Aorta (tissue), 5 donors: ENCODE results near the gene SLAMF8. TPM values are rescaled to one million over a fixed set of nuclear protein-coding genes. Genes with fewer than 3 reads are reported as not detected.

ENCODE experiments used
- ATAC-seq: fragments of 200-7000 bp; cut with Tn5 transposase; one replicate; pipeline ENCODE4 v1.9.1; 2022; ENCODE audit warnings: moderate library complexity; ENCODE audit not compliant: low FRiP score
- DNase-seq, 2 donors: peaks; one replicate each; pipeline ENCODE4 v3.0.0-alpha.2; 2020
- H3K27ac ChIP-seq, 2 donors: one replicate each; pipeline ENCODE4 v1.5.1; 2013; ENCODE audit warnings: low read length in 2 of 2, mild to moderate bottlenecking in 2 of 2, moderate library complexity in 2 of 2, control low read depth in 1 of 2, inconsistent platforms in 1 of 2, low read depth in 1 of 2
- H3K27me3 ChIP-seq, 2 donors: one replicate each; pipeline ENCODE4 v1.6.1; 2013; ENCODE audit warnings: control low read depth in 1 of 2, low read length in 1 of 2, mild to moderate bottlenecking in 1 of 2, moderate library complexity in 1 of 2; ENCODE audit not compliant: insufficient read depth in 2 of 2, control insufficient read depth in 1 of 2
- H3K36me3 ChIP-seq, 2 donors: one replicate each; pipeline ENCODE4 v1.6.1; 2013; ENCODE audit warnings: control low read depth in 1 of 2, low read length in 1 of 2, mild to moderate bottlenecking in 1 of 2; ENCODE audit not compliant: insufficient read depth in 2 of 2, control insufficient read depth in 1 of 2
- H3K4me1 ChIP-seq, 2 donors: one replicate each; pipeline ENCODE4 v1.6.1; 2013; ENCODE audit warnings: low read length in 2 of 2, control low read depth in 1 of 2, mild to moderate bottlenecking in 1 of 2, moderate library complexity in 1 of 2; ENCODE audit not compliant: insufficient read depth in 2 of 2, control insufficient read depth in 1 of 2
- H3K4me3 ChIP-seq, 2 donors: one replicate each; pipeline ENCODE4 v1.5.1; 2013; ENCODE audit warnings: low read length in 2 of 2, control low read depth in 1 of 2, mild to moderate bottlenecking in 1 of 2
- H3K9me3 ChIP-seq: one replicate; pipeline ENCODE4 v1.6.1; 2013; ENCODE audit warnings: mild to moderate bottlenecking, low read length; ENCODE audit not compliant: control insufficient read depth
- WGBS, 2 donors: extraction: QIAGEN DNeasy Blood & Tissue Kit; methylation state at CpG; one replicate each; pipeline ENCODE4 v1.1.7; 2013; 5-methylcytosine and 5-hydroxymethylcytosine counted together
- intact Hi-C, 2 donors: fragments of 100-400 bp; cut with DNase I; formaldehyde crosslinking; loops; one replicate each; pipeline versions ENCODE4 v1.14.2 to v1.15.0; 2022
- polyA plus RNA-seq, 2 donors: library from polyadenylated mRNA; stranded (reverse); fragments of 200-250 nt; gene quantifications; one replicate each; pipeline ENCODE4 v1.2.3, GENCODE V29; 2013
- total RNA-seq, 2 donors: library from RNA; stranded (reverse); fragmentation: NEBNext Ultra II Directional; extraction: Animal tissue kit (Norgen Biotek cat#: 25700); gene quantifications; one replicate each; pipeline ENCODE4 v1.2.1, GENCODE V29; 2021
- donor health status: healthy with polysubstance abuse.
- donor health status: Bipolar disorder and iron deficiency.
- donor health status: DM: no; HTN: no; CAD: no.
- donor health status: DM: no; HTN: no; CAD: no.
- donor health status: DM: yes; HTN: yes; CAD: no.

SLAMF8 gene
- total and polyA plus RNA-seq, 4 donors: 1.3 to 12.8 (median 5.9) TPM

GRCh38 chr1:159827549-159827948, 876 bp downstream of the SLAMF8 start:
- Histone ChIP-seq H3K27ac (no peak overlapping the region), H3K9me3 (no peaks in the 10 kb centered on the region), H3K27me3 (no peaks in the 10 kb centered on the region), H3K36me3 (no peaks in the 10 kb centered on the region), H3K4me1 (no peaks in the 10 kb centered on the region), H3K4me3 (no peak overlapping the region)
- DNase-seq (no peak), ATAC-seq (no peak)
- intact Hi-C loops: no loop called here
- WGBS, 2 donors: 94 to 100% methylated on average over 3 of the region's 3 CpGs

GRCh38 chr1:159828176-159828575, 1.5 kb downstream of the SLAMF8 start:
- DNase-seq (no peak), ATAC-seq (no peak)
- Histone ChIP-seq H3K9me3 (no peaks in the 10 kb centered on the region), H3K36me3 (no peaks in the 10 kb centered on the region), H3K4me1 (no peaks in the 10 kb centered on the region), H3K27ac (no peak overlapping the region), H3K27me3 (no peaks in the 10 kb centered on the region), H3K4me3 (no peak overlapping the region)
- WGBS, 2 donors: 95 to 100% methylated on average over 3 of the region's 3 CpGs
- intact Hi-C loops: no loop called here

- Histone ChIP-seq H3K27ac (no peak overlapping the region), H3K36me3 (no peaks in the 10 kb centered on the region), H3K4me3 (no peak overlapping the region), H3K9me3 (no peaks in the 10 kb centered on the region), H3K27me3 (no peaks in the 10 kb centered on the region), H3K4me1 (no peaks in the 10 kb centered on the region)
- intact Hi-C loops: no loop called here
- ATAC-seq (no peak), DNase-seq (no peak)
- 90 to 94% methylated on average over 11 of the region's 11 CpGs for WGBS, 2 donors
These were observed 2.1 kb downstream of the SLAMF8 start for GRCh38 chr1:159828581-159829272.

DNA sequence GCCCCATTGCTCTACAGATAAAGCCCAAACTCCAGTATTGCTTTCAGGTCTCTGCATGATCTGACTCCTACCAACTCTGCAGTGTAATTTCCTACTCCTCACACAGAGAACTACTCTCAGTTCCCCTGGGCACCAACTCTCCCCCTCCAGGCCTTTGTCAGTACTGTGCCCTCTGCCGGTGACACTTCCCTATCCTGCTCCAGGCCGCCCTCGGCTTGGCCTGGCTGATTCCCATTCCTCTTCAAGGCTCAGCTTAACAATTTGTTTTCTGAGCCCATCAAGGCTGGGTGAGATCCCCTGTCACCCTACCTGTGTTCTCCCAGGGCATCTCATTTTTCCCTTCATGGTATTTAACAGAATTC, 2.6 kb downstream of the SLAMF8 start:
- ATAC-seq: peak; percentile 36
- 53 to 60% methylated on average over 3 of the region's 3 CpGs for whole genome bisulfite sequencing, 2 donors

GRCh38 chr1:159829822-159830465, 3.3 kb downstream of the SLAMF8 start:
- WGBS, 2 donors: 48 to 65% methylated on average over 18 of the region's 18 CpGs
- Histone ChIP-seq H3K27ac (no peak overlapping the region), H3K27me3 (no peaks in the 10 kb centered on the region), H3K4me1 (no peaks in the 10 kb centered on the region), H3K4me3 (no peak overlapping the region), H3K36me3 (peaks cover 0 to 1% of the 10 kb centered on the region in 2 donors), H3K9me3 (no peaks in the 10 kb centered on the region)
- intact Hi-C loops: no loop called here
- DNase-seq: no peak
- peak; percentile 23 for ATAC-seq

More for the DNA sequence above, 2.6 kb downstream of the SLAMF8 start:
- H3K27me3 ChIP-seq: no peaks in the 10 kb centered on the region
- H3K4me3 ChIP-seq: no peak overlapping the region
- intact Hi-C loops: no loop called here
- no peaks in the 10 kb centered on the region for H3K4me1 ChIP-seq
- DNase-seq: peak in 1 of 2 donors; percentile 81
- H3K27ac ChIP-seq: no peak overlapping the region
- H3K36me3 ChIP-seq: peaks cover 0 to 1% of the 10 kb centered on the region in 2 donors
- no peaks in the 10 kb centered on the region for H3K9me3 ChIP-seq

DNA sequence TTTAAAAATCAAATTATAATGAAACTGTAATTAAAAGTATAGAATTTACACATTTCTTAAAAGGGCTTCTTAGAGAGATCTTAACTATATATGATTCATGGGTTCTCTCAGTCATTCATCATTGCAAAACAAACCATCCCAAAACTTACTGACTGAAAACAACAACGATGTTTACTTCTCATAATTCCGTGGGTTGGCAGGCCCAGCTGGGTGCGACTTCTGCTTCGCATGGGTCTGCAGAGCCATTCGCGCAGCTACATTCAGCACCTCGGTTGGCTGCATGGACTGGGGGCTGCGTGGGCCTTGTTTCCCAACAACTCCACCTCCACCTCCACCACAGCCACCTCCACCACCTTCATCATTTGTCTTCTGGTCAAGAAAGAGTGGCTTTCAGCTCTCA, 4.0 kb downstream of the SLAMF8 start:
- no peak for DNase-seq
- H3K9me3 ChIP-seq: no peaks in the 10 kb centered on the region
- ATAC-seq: no peak
- H3K4me1 ChIP-seq: no peaks in the 10 kb centered on the region
- H3K36me3 ChIP-seq: peaks cover 0 to 1% of the 10 kb centered on the region in 2 donors
- WGBS, 2 donors: 88 to 95% methylated on average over 8 of the region's 8 CpGs
- H3K27ac ChIP-seq: no peak overlapping the region
- H3K27me3 ChIP-seq: no peaks in the 10 kb centered on the region
- no peak overlapping the region for H3K4me3 ChIP-seq
- intact Hi-C loops: no loop called here

DNA sequence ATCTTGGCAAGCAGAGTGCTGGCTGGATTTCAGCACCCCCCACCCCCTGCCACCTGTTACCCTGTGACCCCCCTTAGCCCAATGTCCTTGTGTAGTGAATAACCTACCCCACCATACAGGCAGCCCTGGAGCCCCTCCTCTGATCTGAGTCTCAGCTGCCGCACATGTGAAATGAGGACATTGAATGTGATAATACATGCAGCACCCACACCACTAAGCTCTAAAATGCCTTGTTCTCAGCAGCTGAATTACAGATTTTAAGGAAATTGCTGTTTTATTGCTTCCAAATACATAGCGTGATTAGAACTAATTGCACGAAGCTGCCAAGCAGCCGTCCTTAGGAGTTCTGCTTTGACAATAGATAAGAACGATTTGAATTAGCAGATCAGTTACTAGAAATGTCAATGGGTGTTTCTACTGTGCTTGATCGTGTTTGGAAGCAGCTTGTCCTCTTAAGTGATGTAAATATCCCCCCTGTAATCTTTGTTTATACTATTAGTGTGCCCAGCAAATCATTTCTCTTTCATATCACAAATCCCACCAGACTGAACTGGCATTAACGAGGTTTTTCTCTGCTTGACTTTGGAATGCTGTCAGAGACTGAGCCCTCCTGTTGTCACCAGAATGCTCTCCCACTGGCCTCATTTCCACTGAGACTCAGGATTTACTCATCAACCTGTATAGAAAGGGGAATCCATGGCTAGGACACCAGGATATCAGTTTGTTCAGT, 4.9 kb downstream of the SLAMF8 start:
- no peak overlapping the region for H3K4me3 ChIP-seq
- H3K27me3 ChIP-seq: no peaks in the 10 kb centered on the region
- ATAC-seq (no peak), DNase-seq (no peak)
- intact Hi-C loops: no loop called here
- no peak overlapping the region for H3K27ac ChIP-seq
- no peaks in the 10 kb centered on the region for H3K4me1 ChIP-seq
- H3K9me3 ChIP-seq: no peaks in the 10 kb centered on the region
- peaks cover 0 to 1% of the 10 kb centered on the region in 2 donors for H3K36me3 ChIP-seq
- 56 to 62% methylated on average over 7 of the region's 7 CpGs for WGBS, 2 donors

DNA sequence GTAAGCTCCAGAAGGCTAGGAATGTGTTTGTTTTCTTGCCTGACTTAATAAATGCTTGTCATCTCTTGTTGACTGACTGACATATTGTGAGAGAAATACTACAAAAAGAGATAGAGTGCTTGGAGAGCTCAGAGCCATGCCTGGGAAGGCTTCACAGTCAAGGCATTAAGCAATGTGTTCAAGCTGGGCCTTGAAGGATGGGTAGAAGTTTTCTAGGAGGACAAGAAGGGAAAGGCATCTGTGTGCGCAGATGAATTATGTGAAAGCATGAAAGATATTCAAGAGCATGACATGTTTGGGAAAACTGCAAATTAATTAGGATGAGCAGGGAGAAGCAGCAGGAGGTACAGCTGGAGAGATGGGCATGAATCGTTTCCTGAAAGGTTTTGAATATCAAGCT, 5.6 kb downstream of the SLAMF8 start:
- H3K4me1 ChIP-seq: no peaks in the 10 kb centered on the region
- DNase-seq (no peak), ATAC-seq (no peak)
- H3K27ac ChIP-seq: no peak overlapping the region
- 90 to 95% methylated on average over 2 of the region's 2 CpGs for WGBS, 2 donors
- no peaks in the 10 kb centered on the region for H3K27me3 ChIP-seq
- no peaks in the 10 kb centered on the region for H3K9me3 ChIP-seq
- H3K4me3 ChIP-seq: no peak overlapping the region
- intact Hi-C loops: no loop called here
- peaks cover 0 to 1% of the 10 kb centered on the region in 2 donors for H3K36me3 ChIP-seq
